Kidney tubule cell (primary cell): ENCODE data around the gene DIAPH3.

Experiments used
- DNase-seq: peaks from one replicate; pipeline ENCODE4 v3.0.0-alpha.2; 2018; ENCODE audit warnings: low spot score

The DIAPH3 gene

DNA sequence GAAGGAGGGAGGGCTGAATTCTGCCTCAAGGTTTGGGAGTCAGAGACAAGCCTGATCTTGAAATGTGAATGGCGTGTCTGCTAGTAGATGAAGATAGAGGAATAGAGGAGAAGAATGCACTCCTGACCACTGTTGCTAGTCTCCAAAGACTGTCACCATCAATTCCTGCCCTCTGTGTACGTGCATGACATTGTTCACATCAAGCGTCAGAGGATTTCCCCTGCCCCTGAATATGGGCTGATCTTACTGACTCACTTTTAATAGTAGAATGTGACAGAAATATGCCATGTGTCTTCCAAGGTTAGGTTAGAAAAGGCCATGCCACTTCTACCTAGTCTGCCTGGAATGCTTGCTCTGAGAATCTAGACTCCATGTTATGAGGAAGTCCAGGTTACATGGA is 538.6 kb downstream of the DIAPH3 start:
- DNase-seq: no peak

DNA sequence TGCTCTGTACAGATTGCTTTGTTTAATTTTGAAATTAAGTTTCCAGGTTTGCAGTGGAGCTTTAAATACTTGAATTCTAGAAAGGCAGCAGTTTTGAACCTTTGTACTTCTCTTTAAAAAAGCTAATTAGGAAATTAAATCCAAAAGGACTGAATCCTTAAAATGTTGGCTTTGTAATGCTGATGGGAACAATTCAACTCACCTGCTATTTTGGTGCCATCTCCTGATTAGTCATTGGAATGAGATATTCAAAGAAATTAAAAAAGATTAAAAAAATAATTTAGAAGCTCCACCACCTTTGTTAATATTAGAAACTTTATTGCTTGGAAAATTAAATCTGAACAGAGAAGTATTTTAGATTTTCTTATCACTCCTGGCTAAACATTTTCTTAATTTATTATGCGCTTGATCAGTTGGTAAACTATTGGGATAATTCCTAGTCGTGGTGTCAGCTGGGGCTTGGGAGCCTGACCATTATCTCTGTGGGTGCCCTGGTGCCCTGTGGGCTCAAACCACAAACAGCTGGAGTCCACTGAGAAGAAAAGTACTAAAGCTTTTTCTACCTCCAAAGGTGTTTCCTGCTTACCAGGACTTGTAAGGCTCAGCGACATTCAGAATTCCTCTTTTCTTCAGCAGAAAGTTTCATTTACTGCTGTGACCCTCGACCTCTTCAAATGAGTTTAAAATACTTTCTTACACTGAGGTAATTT is 540.4 kb downstream of the DIAPH3 start:
- no peak for DNase-seq

DNA sequence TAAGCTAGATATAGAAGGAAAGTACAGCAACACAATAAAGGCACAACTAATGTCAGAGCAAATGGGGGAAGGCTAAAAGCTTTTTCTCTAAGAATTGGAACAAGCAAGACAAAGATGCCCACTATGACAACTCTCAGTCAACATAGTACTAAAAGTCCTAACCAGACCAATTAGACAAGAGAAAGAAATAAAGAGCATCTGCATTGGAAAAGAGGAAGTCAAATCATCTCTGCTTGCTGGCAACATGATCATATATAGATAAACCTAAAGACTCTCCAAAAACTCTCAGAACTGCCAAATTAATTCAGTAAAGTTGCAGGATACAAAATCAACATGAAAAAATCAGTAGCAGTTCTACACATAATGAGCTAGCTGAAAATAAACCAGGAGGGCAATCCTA is 542.0 kb downstream of the DIAPH3 start:
- DNase-seq: no peak
